ENCODE data around the gene RCC2.

DNA sequence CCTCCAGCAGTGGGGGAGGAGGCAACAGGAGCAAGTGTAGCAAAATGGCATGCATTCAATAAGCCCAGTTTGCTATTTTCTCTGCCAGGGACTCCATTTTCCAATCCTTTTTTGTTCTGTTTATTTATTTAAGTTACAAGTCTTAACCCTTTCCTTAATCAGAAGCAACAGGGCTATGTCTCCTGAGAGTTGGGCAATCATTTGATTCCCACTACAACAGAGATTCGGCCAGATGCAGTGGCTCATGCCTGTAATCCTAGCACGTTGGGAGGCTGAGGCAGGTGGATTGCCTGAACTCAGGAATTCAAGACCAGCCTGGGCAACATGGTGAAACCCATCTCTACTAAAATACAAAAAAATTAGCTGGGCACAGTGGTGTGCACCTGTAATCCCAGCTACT is 25.5 kb downstream of the RCC2 start:
- TF ChIP-seq JUN (IDR thresholded peaks at IDR 0.05; ENCODE audit: borderline replicate concordance, insufficient read depth, insufficient read length, low read depth) (no peak), POLR2AphosphoS5 (IDR thresholded peaks at IDR 0.05; ENCODE audit: insufficient read depth, low read depth, low read length) (no peak), POLR2A (IDR thresholded peaks at IDR 0.05; ENCODE audit: low read depth, low read length) (no peak), FOS (IDR thresholded peaks at IDR 0.05; ENCODE audit: borderline replicate concordance, insufficient read depth, low read length) (no peak), EZH2 (IDR thresholded peaks at IDR 0.05; ENCODE audit: borderline replicate concordance, low read depth, low read length, severe bottlenecking) (no peak)
- TF ChIP-seq, protein P1, sequence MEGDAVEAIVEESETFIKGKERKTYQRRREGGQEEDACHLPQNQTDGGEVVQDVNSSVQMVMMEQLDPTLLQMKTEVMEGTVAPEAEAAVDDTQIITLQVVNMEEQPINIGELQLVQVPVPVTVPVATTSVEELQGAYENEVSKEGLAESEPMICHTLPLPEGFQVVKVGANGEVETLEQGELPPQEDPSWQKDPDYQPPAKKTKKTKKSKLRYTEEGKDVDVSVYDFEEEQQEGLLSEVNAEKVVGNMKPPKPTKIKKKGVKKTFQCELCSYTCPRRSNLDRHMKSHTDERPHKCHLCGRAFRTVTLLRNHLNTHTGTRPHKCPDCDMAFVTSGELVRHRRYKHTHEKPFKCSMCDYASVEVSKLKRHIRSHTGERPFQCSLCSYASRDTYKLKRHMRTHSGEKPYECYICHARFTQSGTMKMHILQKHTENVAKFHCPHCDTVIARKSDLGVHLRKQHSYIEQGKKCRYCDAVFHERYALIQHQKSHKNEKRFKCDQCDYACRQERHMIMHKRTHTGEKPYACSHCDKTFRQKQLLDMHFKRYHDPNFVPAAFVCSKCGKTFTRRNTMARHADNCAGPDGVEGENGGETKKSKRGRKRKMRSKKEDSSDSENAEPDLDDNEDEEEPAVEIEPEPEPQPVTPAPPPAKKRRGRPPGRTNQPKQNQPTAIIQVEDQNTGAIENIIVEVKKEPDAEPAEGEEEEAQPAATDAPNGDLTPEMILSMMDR (IDR thresholded peaks at IDR 0.05; ENCODE audit: extremely low read depth in 1 of 2, insufficient read depth in 1 of 2, low read depth in 1 of 2, low read length in 2 of 2): no peak
